KMS-11 (cell line): ENCODE results near the gene S1PR3.

ENCODE experiments used
- H2AFZ ChIP-seq: fragments of 200-600 bp; sonication (generic); 2 replicates; pipeline ENCODE4 v1.6.1; 2016; ENCODE audit warnings: antibody characterized with exemption, mixed run types, low read depth
- H3K27ac ChIP-seq: fragments of 200-600 bp; sonication (generic); 2 replicates; pipeline ENCODE4 v1.6.1; 2016; ENCODE audit warnings: mild to moderate bottlenecking, mixed run types
- H3K27me3 ChIP-seq: fragments of 200-600 bp; sonication (generic); 2 replicates; pipeline ENCODE4 v1.6.1; 2017; ENCODE audit warnings: mild to moderate bottlenecking, low read depth, mixed run types, moderate library complexity; ENCODE audit not compliant: insufficient read depth
- H3K36me3 ChIP-seq: fragments of 200-600 bp; sonication (generic); 2 replicates; pipeline ENCODE4 v1.6.1; 2017; ENCODE audit warnings: mild to moderate bottlenecking, mixed run types; ENCODE audit not compliant: insufficient read depth
- H3K4me1 ChIP-seq: fragments of 200-600 bp; sonication (generic); 2 replicates; pipeline ENCODE4 v1.6.1; 2016; ENCODE audit warnings: mild to moderate bottlenecking, low read depth, mixed run types; ENCODE audit not compliant: poor library complexity, severe bottlenecking
- H3K4me2 ChIP-seq: fragments of 200-600 bp; sonication (generic); 2 replicates; pipeline ENCODE4 v1.7.0; 2016; ENCODE audit warnings: mild to moderate bottlenecking, mixed run types
- H3K4me3 ChIP-seq: fragments of 200-600 bp; sonication (generic); IDR thresholded peaks from 2 replicates; pipeline ENCODE4 v1.6.1; 2017; ENCODE audit warnings: low read depth, low read length, mixed read lengths; ENCODE audit not compliant: insufficient read depth
- H3K79me2 ChIP-seq: fragments of 200-600 bp; sonication (generic); 2 replicates; pipeline ENCODE4 v1.6.1; 2016; ENCODE audit warnings: low read depth, mixed run types; ENCODE audit not compliant: insufficient read depth
- H3K9ac ChIP-seq: fragments of 200-600 bp; sonication (generic); 2 replicates; pipeline ENCODE4 v1.6.1; 2016; ENCODE audit warnings: mild to moderate bottlenecking, mixed run types
- H4K20me1 ChIP-seq: fragments of 200-600 bp; sonication (generic); 2 replicates; pipeline ENCODE4 v1.6.1; 2016; ENCODE audit warnings: mild to moderate bottlenecking, mixed run types; ENCODE audit not compliant: insufficient read depth
- CTCF ChIP-seq: fragments of 200-600 bp; sonication (generic); conservative IDR thresholded peaks from 2 replicates; pipeline ENCODE4 v1.6.1; 2017; ENCODE audit warnings: low read depth, mild to moderate bottlenecking, antibody characterized with exemption, low read length, moderate library complexity, mixed read lengths

The S1PR3 gene

GRCh38 chr9:88971131-88971960 lies 19.9 kb upstream of the S1PR3 start:
- Histone ChIP-seq H2AFZ (no peak overlapping the region), H3K4me3 (no peak overlapping the region), H3K36me3 (no peaks in the 10 kb centered on the region), H3K4me1 (no peaks in the 10 kb centered on the region), H3K27ac (no peak overlapping the region), H3K9ac (no peak overlapping the region), H3K79me2 (no peaks in the 10 kb centered on the region), H4K20me1 (no peaks in the 10 kb centered on the region), H3K27me3 (no peaks in the 10 kb centered on the region), H3K4me2 (no peak overlapping the region)
- no peak for TF ChIP-seq CTCF

DNA sequence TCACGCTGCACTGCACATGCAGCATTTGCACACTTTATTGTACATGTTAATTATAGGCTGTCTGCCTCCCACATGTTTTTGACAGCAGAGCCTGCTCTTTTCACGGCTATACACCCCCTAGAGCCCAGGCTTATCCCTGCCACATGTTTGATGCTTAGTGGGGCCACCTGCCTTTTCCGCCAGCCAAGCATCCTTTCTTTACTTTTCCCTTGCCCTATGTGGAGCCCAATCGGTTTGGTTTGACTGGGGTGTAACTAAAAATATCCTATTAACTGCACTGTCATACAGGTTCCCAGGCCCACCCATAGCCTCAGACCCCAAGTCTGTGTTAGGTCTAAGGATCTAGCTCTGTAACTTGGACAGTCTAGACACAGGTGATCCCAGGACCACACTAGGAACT lies 18.9 kb upstream of the S1PR3 start:
- H3K4me2 ChIP-seq = no peak overlapping the region
- no peaks in the 10 kb centered on the region for H3K27me3 ChIP-seq
- no peak overlapping the region for H3K4me3 ChIP-seq
- H3K4me1 ChIP-seq = no peaks in the 10 kb centered on the region
- no peaks in the 10 kb centered on the region for H3K36me3 ChIP-seq
- H3K79me2 ChIP-seq = no peaks in the 10 kb centered on the region
- no peak overlapping the region for H3K9ac ChIP-seq
- no peaks in the 10 kb centered on the region for H4K20me1 ChIP-seq
- H3K27ac ChIP-seq = no peak overlapping the region
- H2AFZ ChIP-seq = no peak overlapping the region
- no peak for TF ChIP-seq CTCF

DNA sequence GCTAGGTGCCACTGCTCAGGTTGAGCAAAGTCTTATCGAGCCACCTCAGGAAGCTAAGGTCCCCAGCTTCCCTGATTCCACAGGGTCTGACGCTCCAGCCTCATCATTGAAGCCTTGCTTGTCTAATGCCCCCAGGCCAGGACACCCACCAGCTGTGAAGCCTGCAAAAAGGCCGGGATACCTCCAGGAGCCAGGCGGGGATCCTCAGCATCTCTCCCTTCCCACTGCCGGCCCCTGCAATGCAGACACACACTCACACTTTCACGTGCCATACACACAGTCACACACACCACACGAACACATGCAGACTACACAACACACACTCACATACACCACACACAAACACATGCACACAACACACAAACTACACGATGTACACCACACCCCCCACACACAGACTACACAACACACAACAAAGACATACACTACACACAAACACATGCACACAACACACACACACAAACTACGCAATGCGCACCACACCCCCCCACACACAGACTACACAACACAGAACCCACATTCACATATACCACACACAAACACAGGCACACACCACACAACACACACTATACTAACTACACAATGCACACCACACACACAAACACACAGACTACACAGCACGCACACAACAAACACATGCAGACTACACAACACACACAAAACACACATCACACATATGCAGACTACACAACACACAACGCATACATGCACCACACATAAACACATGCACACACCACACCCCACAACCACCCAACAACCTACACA lies 17.8 kb upstream of the S1PR3 start:
- H3K4me1 ChIP-seq = no peaks in the 10 kb centered on the region
- no peak for TF ChIP-seq CTCF
- H4K20me1 ChIP-seq = no peaks in the 10 kb centered on the region
- H3K36me3 ChIP-seq = no peaks in the 10 kb centered on the region
- H3K79me2 ChIP-seq = no peaks in the 10 kb centered on the region
- H3K27ac ChIP-seq = no peak overlapping the region
- no peak overlapping the region for H3K9ac ChIP-seq
- no peaks in the 10 kb centered on the region for H3K27me3 ChIP-seq
- no peak overlapping the region for H3K4me2 ChIP-seq
- no peak overlapping the region for H2AFZ ChIP-seq
- no peak overlapping the region for H3K4me3 ChIP-seq

DNA sequence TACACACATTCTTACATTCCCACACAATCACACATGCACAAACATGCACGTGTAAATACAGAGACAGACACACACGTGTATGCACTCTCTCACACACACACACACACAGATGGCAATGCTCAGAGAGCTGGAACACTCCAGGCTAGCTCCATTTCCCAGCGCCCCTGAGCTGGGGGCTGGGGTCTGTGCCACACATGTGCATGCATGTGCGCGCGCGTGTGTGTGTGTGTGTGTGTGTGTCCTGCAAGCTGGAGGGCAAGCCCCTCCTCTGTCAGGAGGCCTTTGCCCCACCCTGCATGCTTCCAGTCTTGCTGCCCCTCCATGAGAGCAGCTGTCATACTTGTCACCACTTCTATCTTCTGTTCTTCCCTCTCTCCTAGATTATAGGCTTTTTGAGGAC lies 16.6 kb upstream of the S1PR3 start:
- no peak overlapping the region for H3K4me3 ChIP-seq
- no peak overlapping the region for H3K9ac ChIP-seq
- H3K79me2 ChIP-seq = no peaks in the 10 kb centered on the region
- no peaks in the 10 kb centered on the region for H3K27me3 ChIP-seq
- H3K4me1 ChIP-seq = no peaks in the 10 kb centered on the region
- H3K27ac ChIP-seq = no peak overlapping the region
- H3K4me2 ChIP-seq = no peak overlapping the region
- H2AFZ ChIP-seq = no peak overlapping the region
- no peak for TF ChIP-seq CTCF
- H3K36me3 ChIP-seq = no peaks in the 10 kb centered on the region
- no peaks in the 10 kb centered on the region for H4K20me1 ChIP-seq
